Stimulated activated CD8-positive, alpha-beta memory T cell treated with anti-CD3 and anti-CD28 coated beads, Interleukin-4, amount 100 ng/mL, for 48 hours (primary cell): ENCODE measurements around the gene DKK1.

Experiments
- DNase-seq: peaks from one replicate; pipeline ENCODE4 v3.0.0-alpha.2; 2020

DKK1 gene, protein sequence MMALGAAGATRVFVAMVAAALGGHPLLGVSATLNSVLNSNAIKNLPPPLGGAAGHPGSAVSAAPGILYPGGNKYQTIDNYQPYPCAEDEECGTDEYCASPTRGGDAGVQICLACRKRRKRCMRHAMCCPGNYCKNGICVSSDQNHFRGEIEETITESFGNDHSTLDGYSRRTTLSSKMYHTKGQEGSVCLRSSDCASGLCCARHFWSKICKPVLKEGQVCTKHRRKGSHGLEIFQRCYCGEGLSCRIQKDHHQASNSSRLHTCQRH

DNA sequence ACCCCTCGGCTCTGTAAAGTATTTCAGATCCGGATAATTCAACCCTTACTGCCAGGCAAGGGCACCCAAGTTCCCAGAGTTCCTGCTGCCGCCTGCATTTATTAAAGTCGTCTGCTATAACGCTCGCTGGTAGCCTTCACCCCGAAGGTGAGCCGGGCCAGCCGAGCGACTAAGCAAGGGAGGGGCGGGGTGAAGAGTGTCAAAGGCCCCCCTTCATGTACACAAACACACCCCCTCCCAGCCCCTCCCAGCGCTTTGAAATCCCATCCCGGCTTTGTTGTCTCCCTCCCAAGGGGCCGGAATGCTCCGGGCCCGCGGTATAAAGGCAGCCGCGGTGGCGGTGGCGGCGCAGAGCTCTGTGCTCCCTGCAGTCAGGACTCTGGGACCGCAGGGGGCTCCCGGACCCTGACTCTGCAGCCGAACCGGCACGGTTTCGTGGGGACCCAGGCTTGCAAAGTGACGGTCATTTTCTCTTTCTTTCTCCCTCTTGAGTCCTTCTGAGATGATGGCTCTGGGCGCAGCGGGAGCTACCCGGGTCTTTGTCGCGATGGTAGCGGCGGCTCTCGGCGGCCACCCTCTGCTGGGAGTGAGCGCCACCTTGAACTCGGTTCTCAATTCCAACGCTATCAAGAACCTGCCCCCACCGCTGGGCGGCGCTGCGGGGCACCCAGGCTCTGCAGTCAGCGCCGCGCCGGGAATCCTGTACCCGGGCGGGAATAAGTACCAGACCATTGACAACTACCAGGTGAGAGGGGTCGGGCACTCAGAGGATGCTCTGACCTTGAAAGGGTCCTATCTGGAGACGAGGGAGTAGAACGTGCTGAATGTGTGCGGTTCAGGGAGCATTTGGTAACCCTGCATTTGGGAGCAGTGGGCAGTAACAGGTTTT is at the start of gene DKK1:
Gene DKK1 (plus strand): TSS at position 349 of the 889 bp plus-strand sequence. CDS start 154 bp downstream, at position 503.
- DNase-seq: peak; percentile 43

GRCh38 chr10:52265131-52265926 is 48.8 kb upstream of the DKK1 start:
- no peak for DNase-seq

DNA sequence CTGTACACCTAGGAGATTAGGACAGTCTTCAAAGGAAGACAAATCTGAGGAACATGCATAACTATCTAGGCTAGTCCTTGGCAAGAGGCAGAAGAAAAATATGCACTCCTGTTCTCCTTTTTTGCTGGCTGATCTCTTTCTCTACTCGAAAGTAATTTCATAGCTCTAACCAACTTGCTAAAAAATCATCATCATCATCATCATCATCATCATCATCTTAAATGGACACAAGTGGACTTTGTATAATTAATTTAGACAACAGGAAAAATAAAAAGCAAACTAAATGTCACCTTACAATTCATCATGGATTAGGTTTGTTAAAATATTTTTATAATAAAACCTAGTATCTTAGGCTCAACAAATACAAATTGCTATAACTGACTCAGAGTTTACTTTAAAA is 47.2 kb upstream of the DKK1 start:
- DNase-seq: no peak

DNA sequence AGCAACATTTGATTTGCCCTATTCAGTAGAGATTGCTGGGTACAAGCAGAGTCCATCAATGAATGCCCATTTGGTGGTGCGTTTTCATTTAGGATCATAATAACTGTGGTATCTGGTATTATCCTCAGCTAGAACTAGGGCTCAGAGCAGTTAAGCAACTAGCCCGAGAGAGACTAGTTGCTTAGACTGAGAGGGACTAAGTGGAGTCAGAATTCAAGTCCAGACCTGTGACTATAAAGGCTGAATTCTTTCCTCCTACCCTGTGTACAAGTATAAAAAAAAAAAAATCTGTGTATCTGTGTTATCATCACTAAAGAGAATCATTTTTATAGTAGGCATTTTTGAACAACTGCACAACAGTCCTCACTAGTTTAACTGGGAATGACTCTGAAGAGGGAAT is 45.3 kb upstream of the DKK1 start:
- DNase-seq: no peak

DNA sequence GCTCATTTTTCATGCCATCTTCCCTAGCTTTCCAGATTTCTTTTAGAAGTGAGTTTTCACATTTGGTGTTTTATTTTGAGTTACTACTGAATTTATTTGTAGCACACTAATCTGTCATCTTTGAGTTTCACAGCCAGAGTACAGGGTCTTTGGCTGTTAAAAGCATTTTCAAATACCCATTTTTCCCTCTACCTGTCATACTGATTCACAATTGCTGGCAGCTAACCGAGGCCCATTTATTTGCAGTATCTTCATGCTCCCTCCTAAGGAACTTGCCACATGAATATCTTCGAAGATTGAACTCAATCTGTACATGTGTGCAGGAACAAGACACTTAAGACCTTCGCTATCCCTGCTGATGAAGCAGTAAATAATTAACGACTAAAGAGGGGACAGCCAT is 44.8 kb upstream of the DKK1 start:
- DNase-seq: no peak

DNA sequence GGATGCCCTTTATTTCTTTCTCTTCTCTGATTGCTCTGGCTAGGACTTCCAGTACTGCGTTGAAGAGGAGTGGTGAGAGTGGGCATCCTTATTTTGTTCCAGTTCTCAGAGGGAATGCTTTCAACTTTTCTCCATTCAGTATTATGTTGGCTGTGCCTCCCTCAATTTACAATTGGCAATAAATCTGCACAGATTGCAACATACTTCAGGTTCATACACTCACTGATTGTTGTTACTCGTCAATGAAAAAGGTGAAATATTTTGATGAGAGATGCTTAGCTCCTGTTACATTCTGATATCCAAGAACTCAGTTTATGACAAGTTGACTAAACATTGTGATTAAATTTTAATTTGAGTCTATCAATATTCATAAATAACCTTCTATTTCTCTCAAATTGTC is 37.9 kb upstream of the DKK1 start:
- no peak for DNase-seq

DNA sequence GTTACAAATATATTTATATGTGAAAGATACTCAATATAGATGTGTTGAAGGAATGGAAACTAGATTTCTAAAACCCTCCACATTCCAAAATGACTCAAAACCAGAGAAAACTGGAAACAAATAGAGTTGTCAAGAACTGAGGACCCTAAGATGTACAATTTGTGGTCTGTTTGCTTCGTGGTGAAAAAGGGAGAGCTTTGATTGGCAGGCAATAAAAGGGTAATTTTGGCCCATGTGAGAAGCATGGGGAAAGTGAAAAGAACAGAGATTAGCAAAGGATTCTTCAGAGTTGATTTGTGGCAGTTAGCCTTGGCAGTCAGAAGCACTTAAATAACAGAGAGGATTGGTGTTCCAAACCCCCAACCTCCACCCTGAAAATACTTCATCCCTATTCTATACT is 37.1 kb upstream of the DKK1 start:
- no peak for DNase-seq

GRCh38 chr10:52279546-52279945 is 34.5 kb upstream of the DKK1 start:
- no peak for DNase-seq

DNA sequence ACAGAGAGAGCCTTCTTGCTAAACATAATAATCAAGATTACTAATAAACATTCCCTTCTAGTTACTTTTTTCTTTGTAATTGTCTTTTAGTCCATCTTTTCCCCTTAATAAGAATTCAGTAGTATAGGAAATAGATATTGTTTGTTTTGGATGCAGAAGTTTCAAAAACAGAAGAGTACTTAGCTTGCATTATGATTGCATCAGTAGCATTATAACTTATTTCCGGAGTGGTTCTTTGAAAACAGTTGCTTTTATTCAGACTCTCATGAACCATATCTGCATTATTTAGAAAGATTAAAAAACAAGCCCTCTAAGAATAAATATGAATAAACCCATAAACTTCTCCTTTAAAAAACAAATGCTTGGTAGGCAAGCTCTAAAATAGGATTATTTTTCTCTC is 34.0 kb upstream of the DKK1 start:
- DNase-seq: no peak

DNA sequence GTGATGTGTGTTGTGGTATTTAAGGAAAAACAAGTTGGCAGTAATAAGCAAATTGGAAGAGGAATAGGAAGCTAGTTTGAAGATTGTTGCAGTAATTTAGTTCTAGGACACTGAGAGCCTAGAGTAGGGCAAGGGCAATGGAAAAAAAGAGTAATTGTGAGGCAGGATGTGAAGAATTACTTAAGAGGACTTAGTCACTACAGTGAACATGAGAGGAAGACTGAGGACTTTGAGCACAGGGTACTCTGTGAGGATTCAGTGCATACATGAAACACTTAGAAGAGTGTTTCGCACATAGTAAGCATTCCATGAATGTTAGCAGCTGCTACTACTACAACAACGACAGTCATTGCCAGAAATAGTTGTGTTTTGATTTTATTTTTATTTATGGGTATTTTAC is 30.9 kb upstream of the DKK1 start:
- no peak for DNase-seq

DNA sequence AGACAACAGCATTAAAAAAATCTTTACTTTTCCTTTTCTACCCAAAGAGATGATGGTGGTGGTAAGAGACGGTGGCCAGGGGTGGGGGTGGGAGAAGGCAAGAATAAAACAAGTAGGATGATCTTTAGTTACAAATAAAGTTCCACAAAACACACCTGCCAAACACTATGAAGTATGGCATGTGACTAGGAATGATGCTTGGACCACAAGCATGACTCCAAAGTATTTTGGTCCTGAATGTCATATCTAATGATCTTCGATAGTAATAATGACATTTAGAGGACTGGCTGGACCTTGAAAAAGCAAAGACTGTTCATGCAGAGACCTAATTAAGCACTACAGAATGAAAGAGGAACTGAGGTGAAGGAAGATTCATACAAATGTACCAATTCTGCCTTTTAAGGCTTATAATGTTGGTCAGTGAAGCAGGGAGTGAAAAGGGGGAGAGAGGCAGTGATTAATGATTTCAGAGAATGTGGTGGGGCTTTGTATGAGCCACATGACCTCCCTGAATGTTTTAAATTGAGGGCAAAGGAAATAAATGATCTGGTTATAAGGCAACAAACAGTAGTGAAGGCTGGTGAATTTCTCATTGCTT is 29.6 kb upstream of the DKK1 start:
- no peak for DNase-seq

- no peak for DNase-seq
These were observed 26.2 kb upstream of the DKK1 start for GRCh38 chr10:52287866-52288265.

GRCh38 chr10:52297747-52298146 is 16.3 kb upstream of the DKK1 start:
- DNase-seq: no peak

DNA sequence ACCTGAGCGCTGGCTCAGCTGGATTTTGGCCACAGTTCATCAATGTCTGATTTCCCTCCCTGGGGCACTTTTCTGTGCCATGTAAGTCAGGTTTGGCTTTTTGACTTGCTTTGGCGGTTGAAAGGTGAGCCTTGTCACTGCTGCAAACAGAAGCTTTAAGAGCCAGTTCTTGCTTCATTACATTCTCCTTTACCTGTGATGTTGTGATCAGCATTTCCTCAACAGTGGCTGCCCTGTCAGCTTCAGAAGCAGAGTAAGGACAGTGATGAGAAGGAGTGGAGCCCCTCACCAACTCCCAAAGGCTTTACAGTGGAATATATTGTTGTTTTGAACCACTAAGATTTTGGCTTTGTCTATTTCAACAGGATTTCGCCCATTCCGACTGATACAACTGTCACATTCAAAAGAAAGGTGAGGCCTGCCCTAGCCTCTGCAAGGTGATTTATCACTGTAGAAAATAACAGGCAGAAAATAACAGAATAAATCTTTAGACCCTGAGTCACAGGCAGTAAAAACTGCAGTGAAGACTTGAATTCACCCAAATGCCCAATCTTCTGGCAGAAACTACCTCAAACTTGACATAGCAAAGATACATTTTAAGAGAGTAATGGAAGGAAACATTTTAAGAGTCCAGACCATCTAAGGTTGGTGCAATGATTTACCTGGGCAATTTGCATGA is 13.3 kb upstream of the DKK1 start:
- no peak for DNase-seq

DNA sequence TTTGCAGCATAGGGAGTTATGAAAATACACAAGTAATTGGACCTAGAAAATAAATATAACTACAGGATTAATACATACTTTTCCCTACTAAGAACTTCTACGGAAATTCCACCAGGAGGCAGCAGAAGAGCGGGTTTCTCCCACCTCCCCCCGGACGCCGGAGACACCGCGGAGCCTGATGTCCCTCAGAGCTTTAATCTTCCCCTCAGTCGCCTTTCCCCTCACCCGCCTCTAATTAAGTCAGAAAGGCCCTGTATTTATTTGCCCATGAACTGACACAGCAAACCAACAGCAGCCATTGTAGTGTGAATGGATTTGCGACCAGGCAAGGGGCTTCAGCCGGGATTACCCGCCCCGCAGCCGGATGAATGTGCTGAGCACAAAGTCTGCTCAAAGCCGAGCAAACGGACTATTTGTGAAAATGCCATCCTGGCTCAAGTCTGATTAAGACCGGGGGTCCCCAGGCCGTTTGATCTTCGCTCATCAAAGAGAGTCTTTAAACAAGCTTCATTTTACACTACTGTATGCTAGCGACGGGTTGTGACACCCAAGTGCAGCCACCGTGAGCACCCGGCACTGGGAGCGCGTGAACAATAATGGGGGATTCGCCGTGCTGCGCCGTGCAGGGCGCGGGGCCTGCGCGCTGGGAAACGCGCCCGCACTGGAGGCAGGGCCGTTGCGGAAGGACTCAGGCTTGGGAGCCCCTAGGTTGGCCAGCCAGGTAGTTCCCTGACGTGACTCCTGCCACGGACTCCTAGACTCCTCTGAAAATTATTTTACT is 5.6 kb upstream of the DKK1 start:
- peak; percentile 43 for DNase-seq

GRCh38 chr10:52312942-52313255 is 1.2 kb upstream of the DKK1 start:
- DNase-seq: no peak

DNA sequence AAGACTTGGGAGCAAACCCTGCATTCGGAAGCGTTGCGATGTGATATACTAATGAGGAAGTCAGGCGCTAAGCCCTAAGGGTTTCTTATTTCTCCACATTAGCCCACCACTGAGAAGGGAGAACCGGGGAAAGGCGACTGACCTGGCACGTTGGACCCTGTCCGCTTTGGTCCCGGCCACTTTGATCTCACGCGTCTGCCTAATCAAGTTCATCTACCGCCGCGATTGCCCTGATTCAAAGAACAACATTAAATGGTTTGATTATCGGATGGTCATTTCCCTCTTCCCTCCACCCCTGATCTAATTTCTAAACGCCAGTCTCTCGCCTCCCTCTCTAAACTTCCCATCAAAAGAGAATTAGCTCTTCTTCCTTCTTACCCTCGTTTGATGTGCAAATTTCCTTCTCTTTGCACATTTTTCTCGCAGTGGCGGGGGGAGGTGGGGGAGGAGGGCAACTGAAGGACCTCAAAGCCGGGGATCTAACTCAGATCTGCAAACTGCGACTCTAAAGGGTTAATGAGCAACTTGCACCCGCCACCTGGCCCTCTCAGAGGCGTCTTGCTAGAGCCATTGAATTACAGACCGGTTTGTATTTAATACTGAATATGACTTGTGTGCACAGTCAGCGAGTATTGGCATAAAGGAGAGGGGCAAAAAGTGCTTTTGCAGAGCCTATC is 687 bp upstream of the DKK1 start:
- no peak for DNase-seq

DNA sequence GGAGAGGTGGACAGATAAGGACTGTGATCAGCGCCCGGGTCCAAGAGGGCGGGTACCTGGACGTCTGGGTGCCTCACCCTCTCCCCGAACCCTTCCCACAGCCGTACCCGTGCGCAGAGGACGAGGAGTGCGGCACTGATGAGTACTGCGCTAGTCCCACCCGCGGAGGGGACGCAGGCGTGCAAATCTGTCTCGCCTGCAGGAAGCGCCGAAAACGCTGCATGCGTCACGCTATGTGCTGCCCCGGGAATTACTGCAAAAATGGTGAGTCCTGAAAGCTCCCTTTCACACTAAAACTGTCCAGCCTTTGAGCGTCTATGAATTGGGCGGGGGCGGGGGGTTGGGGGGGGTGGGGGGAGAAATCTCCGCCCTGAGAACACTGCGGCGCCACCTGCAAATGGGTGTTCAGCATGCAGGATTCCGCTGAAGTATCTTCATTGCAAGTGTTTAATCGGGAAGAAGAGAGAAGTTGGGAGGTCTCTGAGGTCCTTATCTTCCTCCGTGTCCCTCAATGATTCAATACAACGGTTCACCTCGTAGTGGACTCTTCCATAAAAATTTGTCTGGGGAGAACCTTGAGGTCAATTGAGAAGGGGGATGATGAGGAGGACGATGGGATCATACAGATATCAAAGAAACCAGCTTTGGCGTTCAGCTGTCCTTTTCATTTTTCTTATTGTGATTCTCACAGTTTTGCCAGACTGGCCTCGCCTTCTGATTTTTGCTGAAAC is 906 bp downstream of the DKK1 start:
- DNase-seq: no peak

DNA sequence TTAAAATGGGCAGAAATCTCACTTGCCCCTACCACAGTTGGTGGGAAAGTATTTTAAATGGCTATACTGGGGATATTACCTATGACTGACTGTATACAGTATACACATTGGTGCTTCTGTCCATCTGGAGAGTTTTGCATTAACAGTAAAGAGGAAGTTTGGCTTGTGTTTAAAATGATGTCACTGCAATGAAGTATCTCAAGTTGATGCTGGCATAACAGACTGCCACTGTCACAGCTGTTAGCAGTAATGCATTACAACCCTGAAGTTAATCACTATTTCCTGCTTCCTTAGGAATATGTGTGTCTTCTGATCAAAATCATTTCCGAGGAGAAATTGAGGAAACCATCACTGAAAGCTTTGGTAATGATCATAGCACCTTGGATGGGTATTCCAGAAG is 1.9 kb downstream of the DKK1 start:
- no peak for DNase-seq

DNA sequence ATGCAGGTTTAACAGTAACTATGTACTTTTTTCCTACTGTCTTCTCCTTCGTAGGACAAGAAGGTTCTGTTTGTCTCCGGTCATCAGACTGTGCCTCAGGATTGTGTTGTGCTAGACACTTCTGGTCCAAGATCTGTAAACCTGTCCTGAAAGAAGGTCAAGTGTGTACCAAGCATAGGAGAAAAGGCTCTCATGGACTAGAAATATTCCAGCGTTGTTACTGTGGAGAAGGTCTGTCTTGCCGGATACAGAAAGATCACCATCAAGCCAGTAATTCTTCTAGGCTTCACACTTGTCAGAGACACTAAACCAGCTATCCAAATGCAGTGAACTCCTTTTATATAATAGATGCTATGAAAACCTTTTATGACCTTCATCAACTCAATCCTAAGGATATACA is 2.4 kb downstream of the DKK1 start:
- no peak for DNase-seq
